Liver (tissue), 3 donors: Measurements from ENCODE around the gene MUC6.

ENCODE experiments used
- FOXA1 ChIP-seq: IDR thresholded peaks from 2 replicates; pipeline ENCODE4 v1.6.1; 2016; ENCODE audit warnings: antibody characterized with exemption
- FOXA2 ChIP-seq: IDR thresholded peaks from 2 replicates; pipeline ENCODE4 v1.6.1; 2016; ENCODE audit warnings: antibody characterized with exemption
- GABPA ChIP-seq, 2 donors: IDR thresholded peaks in 1 of 2; conservative IDR thresholded peaks in 1 of 2; 2 replicates each; pipeline ENCODE4 v1.6.1; 2016; ENCODE audit warnings: antibody characterized with exemption in 2 of 2, mild to moderate bottlenecking in 1 of 2, moderate library complexity in 1 of 2
- JUND ChIP-seq, 2 donors: IDR thresholded peaks; 2 replicates each; pipeline ENCODE4 v1.6.1; 2016; ENCODE audit warnings: antibody characterized with exemption in 2 of 2
- RAD21 ChIP-seq, 2 donors: IDR thresholded peaks; 2 replicates each; pipeline ENCODE4 v1.6.1; 2016; ENCODE audit warnings: antibody characterized with exemption in 2 of 2, mild to moderate bottlenecking in 2 of 2
- RXRA ChIP-seq, 2 donors: IDR thresholded peaks; 2 replicates each; pipeline ENCODE4 v1.6.1; 2017 to 2018; ENCODE audit warnings: antibody characterized with exemption in 2 of 2, mild to moderate bottlenecking in 1 of 2
- SP1 ChIP-seq: IDR thresholded peaks from 2 replicates; pipeline ENCODE4 v1.6.1; 2018; ENCODE audit warnings: antibody characterized with exemption, mild to moderate bottlenecking
- TAF1 ChIP-seq: conservative IDR thresholded peaks from 2 replicates; pipeline ENCODE4 v1.6.1; 2016; ENCODE audit warnings: antibody characterized with exemption, mild to moderate bottlenecking
- TF ChIP-seq, protein P1 (sequence below): IDR thresholded peaks from 2 replicates; pipeline ENCODE4 v1.6.1; 2016; ENCODE audit warnings: antibody characterized with exemption
- TF ChIP-seq, protein P2 (sequence below): IDR thresholded peaks from 2 replicates; pipeline ENCODE4 v1.6.1; 2016; ENCODE audit warnings: antibody characterized with exemption
- TF ChIP-seq, protein P3 (sequence below): fragments of 150-350 bp; IDR thresholded peaks from 2 replicates; pipeline ENCODE4 v1.5.1; 2017; ENCODE audit warnings: improper control_type of control experiment, low read depth, low read length; ENCODE audit not compliant: missing input control
- TF ChIP-seq, protein P4 (sequence below): IDR thresholded peaks from 2 replicates; pipeline ENCODE4 v1.6.1; 2016; ENCODE audit warnings: antibody characterized with exemption, mild to moderate bottlenecking
- TF ChIP-seq, protein P5 (sequence below): IDR thresholded peaks from 2 replicates; pipeline ENCODE4 v1.6.1; 2016; ENCODE audit warnings: antibody characterized with exemption
- donor health status: healthy.
- donor health status: healthy.

DNA sequence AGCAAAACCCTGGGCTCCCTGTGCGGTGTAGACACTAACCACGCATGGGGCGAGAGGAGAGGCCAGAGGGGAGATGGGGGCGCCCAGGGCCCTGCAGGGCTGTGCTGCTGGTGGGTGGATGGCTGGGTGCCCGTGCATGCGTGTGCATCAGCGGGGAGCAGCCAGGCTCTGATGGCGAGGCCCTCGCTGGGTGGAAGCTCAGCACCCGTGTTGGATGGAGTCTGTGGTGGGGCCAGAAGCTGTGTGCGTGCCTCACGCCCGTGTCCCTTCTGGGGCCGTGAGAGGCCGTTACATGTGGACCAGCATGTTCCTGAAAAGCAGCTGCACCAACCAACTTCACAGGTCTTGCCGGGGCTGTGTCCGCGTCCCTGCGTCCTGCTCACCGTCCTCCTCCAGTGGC, 33.4 kb downstream of the MUC6 start:
- TF ChIP-seq, protein P1, sequence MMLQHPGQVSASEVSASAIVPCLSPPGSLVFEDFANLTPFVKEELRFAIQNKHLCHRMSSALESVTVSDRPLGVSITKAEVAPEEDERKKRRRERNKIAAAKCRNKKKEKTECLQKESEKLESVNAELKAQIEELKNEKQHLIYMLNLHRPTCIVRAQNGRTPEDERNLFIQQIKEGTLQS = no peak
- TF ChIP-seq, protein P2, sequence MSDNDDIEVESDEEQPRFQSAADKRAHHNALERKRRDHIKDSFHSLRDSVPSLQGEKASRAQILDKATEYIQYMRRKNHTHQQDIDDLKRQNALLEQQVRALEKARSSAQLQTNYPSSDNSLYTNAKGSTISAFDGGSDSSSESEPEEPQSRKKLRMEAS = no peak
- TF ChIP-seq JUND (IDR thresholded peaks at IDR 0.05) = no peak
- TF ChIP-seq, protein P3, sequence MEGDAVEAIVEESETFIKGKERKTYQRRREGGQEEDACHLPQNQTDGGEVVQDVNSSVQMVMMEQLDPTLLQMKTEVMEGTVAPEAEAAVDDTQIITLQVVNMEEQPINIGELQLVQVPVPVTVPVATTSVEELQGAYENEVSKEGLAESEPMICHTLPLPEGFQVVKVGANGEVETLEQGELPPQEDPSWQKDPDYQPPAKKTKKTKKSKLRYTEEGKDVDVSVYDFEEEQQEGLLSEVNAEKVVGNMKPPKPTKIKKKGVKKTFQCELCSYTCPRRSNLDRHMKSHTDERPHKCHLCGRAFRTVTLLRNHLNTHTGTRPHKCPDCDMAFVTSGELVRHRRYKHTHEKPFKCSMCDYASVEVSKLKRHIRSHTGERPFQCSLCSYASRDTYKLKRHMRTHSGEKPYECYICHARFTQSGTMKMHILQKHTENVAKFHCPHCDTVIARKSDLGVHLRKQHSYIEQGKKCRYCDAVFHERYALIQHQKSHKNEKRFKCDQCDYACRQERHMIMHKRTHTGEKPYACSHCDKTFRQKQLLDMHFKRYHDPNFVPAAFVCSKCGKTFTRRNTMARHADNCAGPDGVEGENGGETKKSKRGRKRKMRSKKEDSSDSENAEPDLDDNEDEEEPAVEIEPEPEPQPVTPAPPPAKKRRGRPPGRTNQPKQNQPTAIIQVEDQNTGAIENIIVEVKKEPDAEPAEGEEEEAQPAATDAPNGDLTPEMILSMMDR = no peak
- TF ChIP-seq FOXA1 = no peak
- TF ChIP-seq TAF1 = no peak
- TF ChIP-seq, protein P4, sequence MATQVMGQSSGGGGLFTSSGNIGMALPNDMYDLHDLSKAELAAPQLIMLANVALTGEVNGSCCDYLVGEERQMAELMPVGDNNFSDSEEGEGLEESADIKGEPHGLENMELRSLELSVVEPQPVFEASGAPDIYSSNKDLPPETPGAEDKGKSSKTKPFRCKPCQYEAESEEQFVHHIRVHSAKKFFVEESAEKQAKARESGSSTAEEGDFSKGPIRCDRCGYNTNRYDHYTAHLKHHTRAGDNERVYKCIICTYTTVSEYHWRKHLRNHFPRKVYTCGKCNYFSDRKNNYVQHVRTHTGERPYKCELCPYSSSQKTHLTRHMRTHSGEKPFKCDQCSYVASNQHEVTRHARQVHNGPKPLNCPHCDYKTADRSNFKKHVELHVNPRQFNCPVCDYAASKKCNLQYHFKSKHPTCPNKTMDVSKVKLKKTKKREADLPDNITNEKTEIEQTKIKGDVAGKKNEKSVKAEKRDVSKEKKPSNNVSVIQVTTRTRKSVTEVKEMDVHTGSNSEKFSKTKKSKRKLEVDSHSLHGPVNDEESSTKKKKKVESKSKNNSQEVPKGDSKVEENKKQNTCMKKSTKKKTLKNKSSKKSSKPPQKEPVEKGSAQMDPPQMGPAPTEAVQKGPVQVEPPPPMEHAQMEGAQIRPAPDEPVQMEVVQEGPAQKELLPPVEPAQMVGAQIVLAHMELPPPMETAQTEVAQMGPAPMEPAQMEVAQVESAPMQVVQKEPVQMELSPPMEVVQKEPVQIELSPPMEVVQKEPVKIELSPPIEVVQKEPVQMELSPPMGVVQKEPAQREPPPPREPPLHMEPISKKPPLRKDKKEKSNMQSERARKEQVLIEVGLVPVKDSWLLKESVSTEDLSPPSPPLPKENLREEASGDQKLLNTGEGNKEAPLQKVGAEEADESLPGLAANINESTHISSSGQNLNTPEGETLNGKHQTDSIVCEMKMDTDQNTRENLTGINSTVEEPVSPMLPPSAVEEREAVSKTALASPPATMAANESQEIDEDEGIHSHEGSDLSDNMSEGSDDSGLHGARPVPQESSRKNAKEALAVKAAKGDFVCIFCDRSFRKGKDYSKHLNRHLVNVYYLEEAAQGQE = no peak
- TF ChIP-seq RAD21 (IDR thresholded peaks at IDR 0.05) = no peak
- no peak for TF ChIP-seq SP1
- no peak for TF ChIP-seq RXRA (IDR thresholded peaks at IDR 0.05)
- no peak for TF ChIP-seq FOXA2
- TF ChIP-seq, protein P5, sequence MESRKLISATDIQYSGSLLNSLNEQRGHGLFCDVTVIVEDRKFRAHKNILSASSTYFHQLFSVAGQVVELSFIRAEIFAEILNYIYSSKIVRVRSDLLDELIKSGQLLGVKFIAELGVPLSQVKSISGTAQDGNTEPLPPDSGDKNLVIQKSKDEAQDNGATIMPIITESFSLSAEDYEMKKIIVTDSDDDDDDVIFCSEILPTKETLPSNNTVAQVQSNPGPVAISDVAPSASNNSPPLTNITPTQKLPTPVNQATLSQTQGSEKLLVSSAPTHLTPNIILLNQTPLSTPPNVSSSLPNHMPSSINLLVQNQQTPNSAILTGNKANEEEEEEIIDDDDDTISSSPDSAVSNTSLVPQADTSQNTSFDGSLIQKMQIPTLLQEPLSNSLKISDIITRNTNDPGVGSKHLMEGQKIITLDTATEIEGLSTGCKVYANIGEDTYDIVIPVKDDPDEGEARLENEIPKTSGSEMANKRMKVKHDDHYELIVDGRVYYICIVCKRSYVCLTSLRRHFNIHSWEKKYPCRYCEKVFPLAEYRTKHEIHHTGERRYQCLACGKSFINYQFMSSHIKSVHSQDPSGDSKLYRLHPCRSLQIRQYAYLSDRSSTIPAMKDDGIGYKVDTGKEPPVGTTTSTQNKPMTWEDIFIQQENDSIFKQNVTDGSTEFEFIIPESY = no peak
- TF ChIP-seq GABPA (IDR thresholded peaks at IDR 0.05 in 1 of 2, conservative IDR thresholded peaks at IDR 0.05 in 1 of 2) = no peak
